Nephron (organoid): ENCODE data around the gene RELN.

Experiments used
- H3K27ac Mint-ChIP-seq, 3 experiments: 2 replicates each; pipeline ENCODE4 v1.8.0; 2020; ENCODE audit warnings: mixed read lengths in 3 of 3, mild to moderate bottlenecking in 2 of 3, moderate library complexity in 1 of 3
- H3K27me3 Mint-ChIP-seq: 2 replicates; pipeline ENCODE4 v1.8.0; 2021; ENCODE audit warnings: low read depth, mild to moderate bottlenecking, moderate library complexity, mixed read lengths
- H3K36me3 Mint-ChIP-seq: 2 replicates; pipeline ENCODE4 v1.8.0; 2020; ENCODE audit warnings: low read depth, mixed read lengths
- H3K4me1 Mint-ChIP-seq: 2 replicates; pipeline ENCODE4 v1.8.0; 2020; ENCODE audit warnings: mixed read lengths
- H3K4me3 Mint-ChIP-seq, 3 experiments: 2 replicates each; pipeline ENCODE4 v1.8.0; 2020; ENCODE audit warnings: mild to moderate bottlenecking in 3 of 3, mixed read lengths in 3 of 3, moderate library complexity in 2 of 3
- H3K9me3 Mint-ChIP-seq: 2 replicates; pipeline ENCODE4 v1.8.0; 2020; ENCODE audit warnings: mixed read lengths
- CTCF ChIP-seq, 3 experiments: fragments of 200-600 bp; sonication (generic); IDR thresholded peaks; one replicate each; pipeline ENCODE4 v1.5.0; 2021; ENCODE audit warnings: antibody characterized with exemption in 3 of 3; ENCODE audit not compliant: unreplicated experiment in 3 of 3

Gene RELN

DNA sequence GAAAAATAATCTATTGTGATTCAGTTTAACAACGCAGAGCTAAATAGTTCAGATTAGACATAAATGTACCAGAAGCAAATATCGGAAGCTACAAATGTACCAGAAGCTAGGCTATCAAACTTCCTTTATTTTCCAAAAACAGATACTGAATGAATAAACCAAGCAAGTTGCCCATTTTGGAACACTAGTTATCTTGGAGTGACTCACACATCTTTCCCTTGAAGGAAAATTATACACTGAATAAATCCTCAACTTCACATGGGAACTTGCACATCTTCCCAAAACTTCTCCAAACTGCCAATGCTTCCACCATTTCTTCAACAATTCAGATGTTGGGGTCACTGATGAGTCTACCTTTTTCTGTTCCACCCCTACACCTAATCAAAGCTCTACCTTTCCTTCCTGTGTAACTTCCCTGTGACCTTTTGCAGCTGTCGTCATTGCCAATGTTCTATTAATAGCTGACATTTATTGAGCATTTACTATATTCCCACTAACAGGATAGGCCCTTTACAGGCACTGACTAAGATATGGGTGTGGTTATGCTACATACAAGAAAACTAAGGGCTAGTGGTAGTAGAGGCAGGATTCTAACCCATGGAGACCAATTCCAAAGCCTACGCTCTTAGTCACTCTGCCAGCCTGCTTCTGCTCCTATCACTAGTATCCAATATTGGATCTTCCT is 22.7 kb downstream of the RELN start:
- peaks cover 8% of the 10 kb centered on the region for H3K27me3 Mint-ChIP-seq
- H3K9me3 Mint-ChIP-seq: no peaks in the 10 kb centered on the region
- H3K4me3 Mint-ChIP-seq: no peak overlapping the region
- TF ChIP-seq CTCF (IDR thresholded peaks at IDR 0.05; ENCODE audit: unreplicated experiment in 3 of 3): no peak
- no peaks in the 10 kb centered on the region for H3K4me1 Mint-ChIP-seq
- H3K36me3 Mint-ChIP-seq: no peaks in the 10 kb centered on the region
- no peak overlapping the region for H3K27ac Mint-ChIP-seq

DNA sequence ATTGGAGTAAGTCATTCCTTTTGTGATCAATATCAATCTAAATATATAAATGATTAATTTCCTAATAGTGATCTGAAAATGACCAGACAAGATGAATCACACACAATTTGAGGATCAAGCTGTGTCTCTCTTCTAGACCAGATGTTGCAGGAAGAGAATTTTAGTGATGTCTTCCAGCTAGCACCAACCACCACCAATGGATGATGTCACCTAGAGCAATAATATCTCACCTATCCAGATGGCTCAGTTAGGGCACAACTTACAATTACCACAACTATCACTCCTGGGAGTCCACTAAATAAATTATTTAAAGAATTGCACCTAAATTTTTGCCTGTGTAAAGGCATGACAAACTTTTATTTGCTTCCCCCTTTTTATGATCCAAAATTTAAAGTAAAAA is 25.2 kb downstream of the RELN start:
- H3K27ac Mint-ChIP-seq: no peak overlapping the region
- no peaks in the 10 kb centered on the region for H3K4me1 Mint-ChIP-seq
- H3K36me3 Mint-ChIP-seq: no peaks in the 10 kb centered on the region
- no peak for TF ChIP-seq CTCF (IDR thresholded peaks at IDR 0.05; ENCODE audit: unreplicated experiment in 3 of 3)
- peaks cover 14% of the 10 kb centered on the region for H3K27me3 Mint-ChIP-seq
- H3K4me3 Mint-ChIP-seq: no peak overlapping the region
- no peaks in the 10 kb centered on the region for H3K9me3 Mint-ChIP-seq

- Mint-ChIP-seq H3K4me1 (no peaks in the 10 kb centered on the region), H3K27ac (no peak overlapping the region), H3K36me3 (no peaks in the 10 kb centered on the region), H3K27me3 (peaks cover 19% of the 10 kb centered on the region), H3K4me3 (no peak overlapping the region), H3K9me3 (no peaks in the 10 kb centered on the region)
- TF ChIP-seq CTCF (IDR thresholded peaks at IDR 0.05; ENCODE audit: unreplicated experiment in 3 of 3): no peak
These were observed 27.4 kb downstream of the RELN start for GRCh38 chr7:103962070-103962469.

DNA sequence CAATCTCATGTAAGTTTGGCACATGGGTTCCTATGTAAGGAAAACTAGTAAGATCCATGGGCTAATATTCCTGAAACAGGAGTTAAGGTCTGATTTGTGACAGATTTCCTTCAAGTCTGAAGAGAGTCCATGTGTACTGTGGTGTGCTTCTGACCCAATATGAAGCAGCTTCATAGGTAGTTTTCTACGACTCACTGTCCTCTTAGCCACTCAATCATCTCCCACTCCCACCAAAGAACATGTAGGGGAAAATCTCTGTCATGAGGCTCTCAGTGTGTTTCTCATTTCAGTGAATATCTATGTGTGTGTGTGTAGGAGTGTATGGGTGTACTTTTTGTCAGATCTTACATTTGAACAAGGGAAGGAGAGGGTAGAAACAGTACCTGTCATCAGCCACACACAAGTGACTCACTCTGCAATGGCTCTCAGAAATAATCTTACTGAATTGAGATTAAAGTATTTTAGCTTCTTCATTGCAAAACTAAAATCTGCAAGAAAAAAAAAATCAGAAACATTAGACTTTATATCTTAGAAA is 31.1 kb downstream of the RELN start:
- Mint-ChIP-seq H3K36me3 (no peaks in the 10 kb centered on the region), H3K9me3 (no peaks in the 10 kb centered on the region)
- no peak for TF ChIP-seq CTCF (IDR thresholded peaks at IDR 0.05; ENCODE audit: unreplicated experiment in 3 of 3)

GRCh38 chr7:103955985-103956384 is 33.5 kb downstream of the RELN start:
- H3K4me1 Mint-ChIP-seq: peaks cover 5% of the 10 kb centered on the region
- TF ChIP-seq CTCF (IDR thresholded peaks at IDR 0.05; ENCODE audit: unreplicated experiment in 3 of 3): no peak
- H3K4me3 Mint-ChIP-seq: no peak overlapping the region
- H3K36me3 Mint-ChIP-seq: no peaks in the 10 kb centered on the region
- H3K9me3 Mint-ChIP-seq: no peaks in the 10 kb centered on the region
- H3K27ac Mint-ChIP-seq: no peak overlapping the region
- H3K27me3 Mint-ChIP-seq: peaks cover 11% of the 10 kb centered on the region

More for the DNA sequence above, 31.1 kb downstream of the RELN start:
- Mint-ChIP-seq H3K27ac (no peak overlapping the region), H3K27me3 (peaks cover 16% of the 10 kb centered on the region), H3K4me3 (no peak overlapping the region), H3K4me1 (peaks cover 5% of the 10 kb centered on the region)

- Mint-ChIP-seq H3K4me3 (no peak overlapping the region), H3K36me3 (no peaks in the 10 kb centered on the region), H3K27me3 (peaks cover 1% of the 10 kb centered on the region), H3K9me3 (peaks cover 2% of the 10 kb centered on the region), H3K4me1 (peaks cover 5% of the 10 kb centered on the region), H3K27ac (no peak overlapping the region)
- TF ChIP-seq CTCF (IDR thresholded peaks at IDR 0.05; ENCODE audit: unreplicated experiment in 3 of 3): no peak
These were observed 37.0 kb downstream of the RELN start for GRCh38 chr7:103952408-103952807.
